KMS-11 (cell line): ENCODE results near the gene ZNF652.
"Not testable (repeated sequence)": the region's sequence is repeated elsewhere in the genome, so short reads cannot be mapped to it uniquely, and the experiment has no call there.

Experiments used
- H2AFZ ChIP-seq: fragments of 200-600 bp; sonication (generic); 2 replicates; pipeline ENCODE4 v1.6.1; 2016; ENCODE audit warnings: antibody characterized with exemption, mixed run types, low read depth
- H3K27ac ChIP-seq: fragments of 200-600 bp; sonication (generic); 2 replicates; pipeline ENCODE4 v1.6.1; 2016; ENCODE audit warnings: mild to moderate bottlenecking, mixed run types
- H3K27me3 ChIP-seq: fragments of 200-600 bp; sonication (generic); 2 replicates; pipeline ENCODE4 v1.6.1; 2017; ENCODE audit warnings: mild to moderate bottlenecking, low read depth, mixed run types, moderate library complexity; ENCODE audit not compliant: insufficient read depth
- H3K36me3 ChIP-seq: fragments of 200-600 bp; sonication (generic); 2 replicates; pipeline ENCODE4 v1.6.1; 2017; ENCODE audit warnings: mild to moderate bottlenecking, mixed run types; ENCODE audit not compliant: insufficient read depth
- H3K4me1 ChIP-seq: fragments of 200-600 bp; sonication (generic); 2 replicates; pipeline ENCODE4 v1.6.1; 2016; ENCODE audit warnings: mild to moderate bottlenecking, low read depth, mixed run types; ENCODE audit not compliant: poor library complexity, severe bottlenecking
- H3K4me2 ChIP-seq: fragments of 200-600 bp; sonication (generic); 2 replicates; pipeline ENCODE4 v1.7.0; 2016; ENCODE audit warnings: mild to moderate bottlenecking, mixed run types
- H3K4me3 ChIP-seq: fragments of 200-600 bp; sonication (generic); IDR thresholded peaks from 2 replicates; pipeline ENCODE4 v1.6.1; 2017; ENCODE audit warnings: low read depth, low read length, mixed read lengths; ENCODE audit not compliant: insufficient read depth
- H3K79me2 ChIP-seq: fragments of 200-600 bp; sonication (generic); 2 replicates; pipeline ENCODE4 v1.6.1; 2016; ENCODE audit warnings: low read depth, mixed run types; ENCODE audit not compliant: insufficient read depth
- H3K9ac ChIP-seq: fragments of 200-600 bp; sonication (generic); 2 replicates; pipeline ENCODE4 v1.6.1; 2016; ENCODE audit warnings: mild to moderate bottlenecking, mixed run types
- H4K20me1 ChIP-seq: fragments of 200-600 bp; sonication (generic); 2 replicates; pipeline ENCODE4 v1.6.1; 2016; ENCODE audit warnings: mild to moderate bottlenecking, mixed run types; ENCODE audit not compliant: insufficient read depth
- TF ChIP-seq, protein P1 (sequence below): fragments of 200-600 bp; sonication (generic); conservative IDR thresholded peaks from 2 replicates; pipeline ENCODE4 v1.6.1; 2017; ENCODE audit warnings: low read depth, mild to moderate bottlenecking, antibody characterized with exemption, low read length, moderate library complexity, mixed read lengths

The ZNF652 gene

DNA sequence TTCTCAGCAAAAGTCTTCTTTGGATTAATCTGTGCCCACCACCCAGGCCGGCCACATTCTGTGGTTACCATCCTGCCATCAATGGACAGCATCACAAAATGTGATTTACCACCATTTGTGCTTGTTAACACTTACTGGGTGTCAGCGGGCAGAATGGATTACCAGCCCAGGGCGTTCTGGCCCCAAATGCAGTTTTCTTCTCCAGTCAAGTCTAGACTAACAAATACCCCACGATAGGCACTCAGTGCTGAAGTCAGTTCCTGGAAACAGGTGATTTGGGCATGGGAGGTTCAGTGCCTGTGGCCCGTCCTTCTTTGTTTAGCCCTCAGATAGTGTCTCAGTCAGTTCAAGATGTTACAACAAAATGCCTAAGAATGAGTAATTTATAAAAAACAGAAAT lies 92.7 kb downstream of the ZNF652 start:
- H3K27ac ChIP-seq = no peak overlapping the region

DNA sequence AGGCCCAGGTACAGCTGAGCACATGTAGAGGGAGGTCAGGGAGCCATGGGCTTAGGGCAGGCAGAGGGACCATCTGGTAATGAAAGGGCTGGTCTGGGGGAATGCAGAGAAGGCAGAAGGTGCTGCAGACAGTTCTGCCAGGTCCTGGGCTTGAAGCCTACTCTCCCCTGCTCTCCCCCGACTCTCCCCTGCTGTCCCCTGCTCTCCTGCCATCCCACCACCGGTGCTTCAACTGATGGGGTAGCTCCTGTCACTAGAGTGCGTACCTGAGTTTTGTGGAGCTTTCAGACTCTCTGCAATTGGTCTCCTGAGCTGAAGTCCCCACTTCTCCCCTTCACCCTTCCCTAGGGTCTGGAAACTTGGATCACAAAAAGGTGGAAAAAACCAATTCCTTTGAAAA lies 94.1 kb downstream of the ZNF652 start:
- H3K9ac ChIP-seq = no peak overlapping the region
- no peaks in the 10 kb centered on the region for H3K79me2 ChIP-seq
- H2AFZ ChIP-seq = no peak overlapping the region
- no peaks in the 10 kb centered on the region for H3K4me1 ChIP-seq
- H3K36me3 ChIP-seq = no peaks in the 10 kb centered on the region
- TF ChIP-seq, protein P1, sequence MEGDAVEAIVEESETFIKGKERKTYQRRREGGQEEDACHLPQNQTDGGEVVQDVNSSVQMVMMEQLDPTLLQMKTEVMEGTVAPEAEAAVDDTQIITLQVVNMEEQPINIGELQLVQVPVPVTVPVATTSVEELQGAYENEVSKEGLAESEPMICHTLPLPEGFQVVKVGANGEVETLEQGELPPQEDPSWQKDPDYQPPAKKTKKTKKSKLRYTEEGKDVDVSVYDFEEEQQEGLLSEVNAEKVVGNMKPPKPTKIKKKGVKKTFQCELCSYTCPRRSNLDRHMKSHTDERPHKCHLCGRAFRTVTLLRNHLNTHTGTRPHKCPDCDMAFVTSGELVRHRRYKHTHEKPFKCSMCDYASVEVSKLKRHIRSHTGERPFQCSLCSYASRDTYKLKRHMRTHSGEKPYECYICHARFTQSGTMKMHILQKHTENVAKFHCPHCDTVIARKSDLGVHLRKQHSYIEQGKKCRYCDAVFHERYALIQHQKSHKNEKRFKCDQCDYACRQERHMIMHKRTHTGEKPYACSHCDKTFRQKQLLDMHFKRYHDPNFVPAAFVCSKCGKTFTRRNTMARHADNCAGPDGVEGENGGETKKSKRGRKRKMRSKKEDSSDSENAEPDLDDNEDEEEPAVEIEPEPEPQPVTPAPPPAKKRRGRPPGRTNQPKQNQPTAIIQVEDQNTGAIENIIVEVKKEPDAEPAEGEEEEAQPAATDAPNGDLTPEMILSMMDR = no peak
- H4K20me1 ChIP-seq = no peaks in the 10 kb centered on the region
- no peaks in the 10 kb centered on the region for H3K27me3 ChIP-seq
- no peak overlapping the region for H3K27ac ChIP-seq
- no peak overlapping the region for H3K4me3 ChIP-seq
- no peak overlapping the region for H3K4me2 ChIP-seq

More for the DNA sequence above, 92.7 kb downstream of the ZNF652 start:
- Histone ChIP-seq H3K36me3 (no peaks in the 10 kb centered on the region), H4K20me1 (no peaks in the 10 kb centered on the region), H3K27me3 (no peaks in the 10 kb centered on the region), H3K4me2 (no peak overlapping the region), H3K9ac (no peak overlapping the region), H3K4me3 (no peak overlapping the region), H2AFZ (no peak overlapping the region), H3K79me2 (no peaks in the 10 kb centered on the region), H3K4me1 (no peaks in the 10 kb centered on the region)
- TF ChIP-seq, protein P1 = no peak

DNA sequence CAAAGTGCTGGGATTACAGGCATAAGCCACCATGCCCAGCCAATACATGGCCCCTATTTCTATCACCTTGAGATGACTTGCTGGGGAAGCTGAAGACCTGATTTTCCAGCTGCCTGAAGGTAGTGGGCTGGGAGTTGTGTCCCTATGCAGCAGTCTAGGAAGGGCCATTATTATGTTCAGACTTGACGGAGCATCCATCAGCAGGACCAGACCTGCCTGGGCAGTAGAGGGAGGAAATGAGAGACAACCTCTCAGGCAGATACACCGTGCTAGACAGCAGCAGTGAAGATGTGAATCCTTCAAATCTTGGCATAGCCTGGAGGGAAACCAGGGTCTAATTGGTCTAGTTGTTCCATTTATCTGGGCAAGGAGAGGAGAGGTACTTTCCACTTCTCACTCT lies 95.8 kb downstream of the ZNF652 start:
- Histone ChIP-seq H2AFZ (no peak overlapping the region), H3K4me2 (no peak overlapping the region), H3K27me3 (peaks cover 1% of the 10 kb centered on the region; the same call in 1 of the 2 replicates), H3K36me3 (no peaks in the 10 kb centered on the region), H3K79me2 (no peaks in the 10 kb centered on the region), H3K4me3 (no peak overlapping the region), H3K9ac (no peak overlapping the region), H3K4me1 (no peaks in the 10 kb centered on the region), H4K20me1 (no peaks in the 10 kb centered on the region), H3K27ac (no peak overlapping the region)
- TF ChIP-seq, protein P1 = no peak

DNA sequence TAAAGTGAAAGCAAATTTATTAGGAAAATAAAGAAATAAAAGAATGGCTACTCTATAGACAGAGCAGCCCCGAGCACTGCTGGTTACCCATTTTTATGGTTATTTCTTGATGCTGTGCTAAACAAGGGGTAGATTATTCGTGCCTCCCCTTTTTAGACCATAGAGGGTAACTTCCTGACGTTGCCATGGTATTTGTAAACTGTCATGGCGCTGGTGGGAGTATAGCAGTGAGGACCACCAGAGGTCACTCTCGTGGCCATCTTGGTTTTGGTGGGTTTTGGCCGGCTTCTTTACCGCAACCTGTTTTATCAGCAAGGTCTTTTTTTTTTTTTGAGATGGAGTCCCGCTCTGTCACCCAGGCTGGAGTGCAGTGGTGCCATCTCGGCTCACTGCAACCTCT lies 100.5 kb downstream of the ZNF652 start:
- not testable (repeated sequence) for H3K4me1 ChIP-seq, H3K27ac ChIP-seq, H2AFZ ChIP-seq, H3K4me2 ChIP-seq, H3K36me3 ChIP-seq, H3K9ac ChIP-seq, H3K27me3 ChIP-seq, H4K20me1 ChIP-seq, H3K4me3 ChIP-seq, H3K79me2 ChIP-seq

DNA sequence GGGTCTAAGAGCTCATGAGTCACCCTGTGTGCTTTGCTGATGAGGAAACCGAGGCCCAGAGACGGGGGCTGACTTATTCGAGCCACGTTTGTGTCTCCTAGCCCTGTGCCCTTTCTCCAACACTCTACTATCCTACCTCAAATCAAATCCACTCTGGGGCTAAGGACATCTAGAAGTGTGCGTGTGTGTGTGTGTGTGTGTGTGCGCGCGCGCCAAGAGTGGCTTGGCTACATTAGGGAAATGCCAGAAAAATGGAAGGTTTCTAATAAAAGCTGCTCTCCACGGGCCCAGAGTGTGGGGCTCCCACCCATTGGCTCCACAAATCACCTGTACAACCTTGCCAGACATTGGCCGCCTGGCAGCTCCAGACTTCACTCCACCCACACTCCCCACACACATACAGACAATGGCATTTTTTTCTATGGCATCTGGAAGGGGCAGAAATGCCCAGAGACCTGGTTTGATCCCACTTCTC lies 101.2 kb downstream of the ZNF652 start:
- TF ChIP-seq, protein P1 = no peak
- no peak overlapping the region for H3K9ac ChIP-seq
- H3K27me3 ChIP-seq = peaks cover 6% of the 10 kb centered on the region; the same call in 1 of the 2 replicates
- no peak overlapping the region for H3K4me3 ChIP-seq
- H2AFZ ChIP-seq = peak overlapping the region; percentile 50
- no peak overlapping the region for H3K27ac ChIP-seq
- no peaks in the 10 kb centered on the region for H3K36me3 ChIP-seq
- H3K4me1 ChIP-seq = no peaks in the 10 kb centered on the region
- peak overlapping the region; percentile 56; the same call in 1 of the 2 replicates for H3K4me2 ChIP-seq
- H4K20me1 ChIP-seq = no peaks in the 10 kb centered on the region
- no peaks in the 10 kb centered on the region for H3K79me2 ChIP-seq
